ENCODE measurements around the gene FIGNL2.

- TF ChIP-seq CTCF (IDR thresholded peaks at IDR 0.05), result no peak
- no peak for TF ChIP-seq EP300 (IDR thresholded peaks at IDR 0.05)
- TF ChIP-seq POLR2A (IDR thresholded peaks at IDR 0.05), result no peak
Measured at GRCh38 chr12:51777973-51778372, 70.5 kb downstream of the FIGNL2 start.

All from upper lobe of left lung (tissue), 4 donors.